Bronchial epithelial cell (primary cell): Measurements from ENCODE around the gene KLK7. TPM values are rescaled to one million over a fixed set of nuclear protein-coding genes. Genes with fewer than 3 reads are reported as not detected.

Source experiments
- DNase-seq: peaks from one replicate; pipeline ENCODE4 v3.0.0-alpha.2; 2010; ENCODE audit warnings: low read depth
- FAIRE-seq: peaks from 2 replicates; lab custom pipeline; 2011; peaks lifted over from hg19 to GRCh38; lab: Jason Lieb, UNC
- H3K27me3 ChIP-seq: 2 replicates; pipeline ENCODE4 v1.5.1; 2011; ENCODE audit warnings: low read length; ENCODE audit not compliant: control insufficient read depth, insufficient read depth
- H3K36me3 ChIP-seq: 2 replicates; pipeline ENCODE4 v1.5.1; 2011; ENCODE audit warnings: low read length; ENCODE audit not compliant: control insufficient read depth, insufficient read depth
- H3K4me3 ChIP-seq: 2 replicates; pipeline ENCODE4 v1.5.1; 2011; ENCODE audit warnings: mild to moderate bottlenecking, low read depth, low read length, control low read depth
- CTCF ChIP-seq: IDR thresholded peaks from 2 replicates; pipeline ENCODE4 v1.5.1; 2011; ENCODE audit warnings: mild to moderate bottlenecking, moderate library complexity, low read length, control low read depth, inconsistent platforms; ENCODE audit not compliant: insufficient read depth, severe bottlenecking
- total RNA-seq: library from RNA; depleted of rRNA; stranded (reverse); fragments of >200 nt; gene quantifications from 2 replicates; pipeline ENCODE4 v1.2.1, GENCODE V29; 2014

The KLK7 gene
- total RNA-seq, 1 donor from 2014 or later, result 3.9 TPM

DNA sequence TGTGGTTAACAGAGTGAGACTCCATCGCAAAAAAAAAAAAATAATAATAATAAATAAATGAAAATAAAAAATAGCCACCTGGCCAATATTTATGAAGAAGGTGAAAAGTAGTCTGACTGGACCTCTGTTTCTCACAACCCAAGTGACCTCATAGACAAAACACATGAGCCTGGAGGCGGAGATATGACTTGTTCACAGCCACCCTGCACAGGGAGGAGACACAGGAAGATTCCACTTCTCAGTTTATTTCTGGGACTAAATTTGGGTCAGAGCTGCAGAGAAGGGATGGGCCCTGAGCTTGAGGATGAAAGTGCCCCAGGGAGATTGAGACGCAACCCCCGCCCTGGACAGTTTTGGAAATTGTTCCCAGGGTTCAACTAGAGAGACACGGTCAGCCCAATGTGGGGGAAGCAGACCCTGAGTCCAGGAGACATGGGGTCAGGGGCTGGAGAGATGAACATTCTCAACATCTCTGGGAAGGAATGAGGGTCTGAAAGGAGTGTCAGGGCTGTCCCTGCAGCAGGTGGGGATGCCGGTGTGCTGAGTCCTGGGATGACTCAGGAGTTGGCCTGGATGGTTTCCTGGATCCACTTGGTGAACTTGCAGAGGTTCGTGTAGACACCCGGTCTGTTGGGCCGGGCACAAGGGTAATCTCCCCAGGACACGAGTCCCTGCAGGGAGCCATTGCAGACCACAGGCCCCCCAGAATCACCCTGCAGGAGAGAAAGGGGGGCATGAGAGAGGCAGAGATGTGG lies 40.5 kb downstream of the KLK7 start:
- no peaks in the 10 kb centered on the region for H3K27me3 ChIP-seq
- H3K36me3 ChIP-seq, result no peaks in the 10 kb centered on the region
- DNase-seq, result peak; percentile 37
- TF ChIP-seq CTCF, result no peak
- FAIRE-seq, result no peak
- H3K4me3 ChIP-seq, result no peak overlapping the region

- FAIRE-seq (no peak), DNase-seq (no peak)
- no peak for TF ChIP-seq CTCF
- no peaks in the 10 kb centered on the region for H3K36me3 ChIP-seq
- H3K27me3 ChIP-seq, result no peaks in the 10 kb centered on the region
- H3K4me3 ChIP-seq, result no peak overlapping the region
These were observed 44.1 kb downstream of the KLK7 start for GRCh38 chr19:50939596-50939995.

- peak; percentile 97 for FAIRE-seq
- Histone ChIP-seq H3K4me3 (no peak overlapping the region), H3K36me3 (no peaks in the 10 kb centered on the region), H3K27me3 (peaks cover 2% of the 10 kb centered on the region)
- DNase-seq, result peak; percentile 93
- no peak for TF ChIP-seq CTCF
These were observed 50.1 kb downstream of the KLK7 start for GRCh38 chr19:50933640-50934039.

DNA sequence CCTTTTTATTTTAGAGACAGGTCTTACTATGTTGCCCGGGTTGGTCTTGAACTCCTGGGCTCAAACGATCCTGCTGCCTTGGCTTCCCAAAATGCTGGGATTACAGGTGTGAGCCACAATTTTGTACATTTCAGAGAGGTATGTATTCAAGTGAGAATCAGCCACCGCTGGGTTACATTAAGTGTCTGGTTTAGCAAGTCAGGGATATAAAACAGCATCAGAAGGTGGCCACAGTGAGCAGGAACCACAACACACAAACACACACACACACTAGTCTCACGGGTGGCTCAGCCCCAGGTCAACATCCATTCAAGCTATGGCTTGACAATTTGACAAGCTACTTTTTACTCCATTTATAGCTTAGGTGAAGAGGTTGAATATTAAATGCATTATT lies 51.0 kb downstream of the KLK7 start:
- Histone ChIP-seq H3K36me3 (no peaks in the 10 kb centered on the region), H3K27me3 (peaks cover 3% of the 10 kb centered on the region), H3K4me3 (no peak overlapping the region)
- DNase-seq, result peak; percentile 12
- no peak for FAIRE-seq
- no peak for TF ChIP-seq CTCF

- Histone ChIP-seq H3K4me3 (no peak overlapping the region), H3K36me3 (no peaks in the 10 kb centered on the region), H3K27me3 (peaks cover 3% of the 10 kb centered on the region)
- FAIRE-seq (no peak), DNase-seq (peak; percentile 98)
- no peak for TF ChIP-seq CTCF
These were observed 51.6 kb downstream of the KLK7 start for GRCh38 chr19:50932018-50932689.
